CD4-positive, alpha-beta T cell (primary cell): ENCODE data around the gene CEPT1. TPM values are rescaled to one million over a fixed set of nuclear protein-coding genes. Genes with fewer than 3 reads are reported as not detected.

Experiments
- ATAC-seq: fragments of 200-7000 bp; cut with Tn5 transposase; one replicate; pipeline ENCODE4 v1.10.0; 2022; ENCODE audit warnings: mild to moderate bottlenecking; ENCODE audit not compliant: poor library complexity
- CTCF ChIA-PET: fragments of 350-600 bp; sonication (Branson Sonifier 250); formaldehyde crosslinking; loops from one replicate; lab custom pipeline; 2021; ENCODE audit warnings: antibody characterized with exemption, inconsistent platforms; lab: Charles Lee
- POLR2A ChIA-PET: fragments of 350-600 bp; sonication (Branson Sonifier 250); formaldehyde crosslinking; loops from one replicate; lab custom pipeline; 2021; ENCODE audit warnings: antibody characterized with exemption, inconsistent platforms; lab: Charles Lee
- DNase-seq, 14 experiments: peaks; one replicate each; pipeline ENCODE4 v3.0.0-alpha.2; 2013 to 2020; ENCODE audit warnings: mixed read lengths in 2 of 14
- H3K27ac ChIP-seq, 2 donors: one replicate each; pipeline versions ENCODE4 v1.5.1 to v1.7.0; 2013; ENCODE audit warnings: low read length in 2 of 2, low read depth in 1 of 2, mild to moderate bottlenecking in 1 of 2
- H3K27me3 ChIP-seq, 2 experiments: 1 replicate in 1 of 2; 2 replicates in 1 of 2; pipeline versions ENCODE4 v1.6.1 to v1.7.0; 2013; ENCODE audit warnings: low read length in 2 of 2, control low read depth in 1 of 2, mild to moderate bottlenecking in 1 of 2, moderate library complexity in 1 of 2; ENCODE audit not compliant: insufficient read depth in 2 of 2, control insufficient read depth in 1 of 2
- H3K36me3 ChIP-seq: one replicate; pipeline ENCODE4 v1.6.1; 2013; ENCODE audit warnings: low read length, control low read depth; ENCODE audit not compliant: insufficient read depth
- H3K4me1 ChIP-seq: one replicate; pipeline ENCODE4 v1.6.1; 2013; ENCODE audit warnings: low read length, control low read depth; ENCODE audit not compliant: insufficient read depth
- H3K4me3 ChIP-seq: one replicate; pipeline ENCODE4 v1.5.1; 2013; ENCODE audit warnings: mild to moderate bottlenecking, low read length, moderate library complexity
- H3K9me3 ChIP-seq, 2 experiments: 1 replicate in 1 of 2; 2 replicates in 1 of 2; pipeline versions ENCODE4 v1.6.1 to v1.7.0; 2013; ENCODE audit warnings: low read length in 2 of 2, mild to moderate bottlenecking in 2 of 2, control low read depth in 1 of 2, moderate library complexity in 1 of 2; ENCODE audit not compliant: control insufficient read depth in 1 of 2, insufficient read depth in 1 of 2
- H3K27ac Mint-ChIP-seq: one replicate; pipeline ENCODE4 v1.8.0; 2020; ENCODE audit warnings: mixed read lengths
- H3K27me3 Mint-ChIP-seq: one replicate; pipeline ENCODE4 v1.8.0; 2021; ENCODE audit warnings: mixed read lengths
- H3K36me3 Mint-ChIP-seq: one replicate; pipeline ENCODE4 v1.8.0; 2021; ENCODE audit warnings: low read depth, mixed read lengths
- H3K4me1 Mint-ChIP-seq: one replicate; pipeline ENCODE4 v1.8.0; 2021; ENCODE audit warnings: low read depth, mixed read lengths
- H3K4me3 Mint-ChIP-seq: one replicate; pipeline ENCODE4 v1.8.0; 2020; ENCODE audit warnings: mild to moderate bottlenecking, mixed read lengths
- H3K9me3 Mint-ChIP-seq: one replicate; pipeline ENCODE4 v1.8.0; 2020; ENCODE audit warnings: mixed read lengths
- intact Hi-C, 2 experiments: fragments of 100-400 bp; cut with DNase I in 1 of 2; cut with micrococcal nuclease in 1 of 2; formaldehyde crosslinking; loops; one replicate each; pipeline versions ENCODE4 v1.15.1 to v1.9.0; 2023 to 2025; cut with DNase I, micrococcal nuclease
- total RNA-seq, 174 experiments: library from RNA in 2 of 174; stranded (reverse) in 2 of 174; gene quantifications; one replicate each; pipeline ENCODE4 v1.2.3 and lab custom pipeline; 2021 to 2026
- TF ChIP-seq, protein P1 (sequence below): fragments of 200-600 bp; IDR thresholded peaks from one replicate; pipeline ENCODE4 v1.8.0; 2022; ENCODE audit warnings: antibody characterized with exemption, mild to moderate bottlenecking

Gene CEPT1
- total RNA-seq, 2 experiments from 2014 or later = 25.0 to 27.2 TPM

DNA sequence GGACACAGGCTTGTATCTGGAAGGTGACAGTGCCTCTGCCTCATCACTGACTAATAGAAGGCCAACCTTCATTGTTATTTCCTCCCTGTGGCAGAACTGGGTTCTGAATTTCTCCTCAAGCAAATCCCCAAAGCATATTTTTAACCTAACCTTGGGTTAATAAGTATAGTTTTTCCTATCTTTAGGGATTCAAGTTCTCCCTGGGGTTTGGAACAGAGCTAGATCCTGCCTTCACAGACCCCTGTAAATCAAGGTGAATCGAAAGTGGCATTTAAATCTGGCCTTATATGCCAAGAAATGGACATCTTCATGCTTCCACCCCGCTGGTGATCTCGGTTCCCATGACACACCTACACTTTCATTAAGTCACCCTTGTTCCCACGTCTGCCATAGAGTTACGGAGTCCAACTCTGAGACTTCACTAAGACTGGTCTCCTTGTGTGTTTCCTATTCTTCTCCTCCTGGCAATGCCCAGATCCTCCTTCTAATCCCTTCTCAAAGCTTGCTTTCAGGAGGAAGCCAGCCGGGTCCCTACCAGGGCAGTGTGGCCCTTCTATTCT lies 83.2 kb downstream of the CEPT1 start:
- peak overlapping the region; percentile 98 for H3K27ac Mint-ChIP-seq

DNA sequence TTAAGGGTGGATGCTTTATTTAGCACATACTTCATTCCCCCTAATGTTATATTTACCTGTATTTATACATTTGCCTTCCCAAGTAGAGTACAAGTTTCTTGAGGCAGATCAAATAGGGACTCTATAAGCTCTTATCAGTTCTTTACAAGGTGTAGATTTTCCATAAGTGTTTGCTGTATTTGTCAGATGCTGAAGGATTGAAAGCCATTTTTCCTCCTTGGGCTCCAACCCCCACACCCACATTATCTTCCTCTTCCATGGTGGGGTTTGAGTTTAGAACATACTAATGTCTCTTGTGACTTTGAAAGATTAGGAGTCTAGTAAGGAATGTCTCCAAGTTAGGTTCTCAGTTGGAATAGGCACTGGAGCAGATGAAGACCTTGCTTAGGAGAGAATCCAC lies 85.1 kb downstream of the CEPT1 start:
- TF ChIP-seq, protein P1, sequence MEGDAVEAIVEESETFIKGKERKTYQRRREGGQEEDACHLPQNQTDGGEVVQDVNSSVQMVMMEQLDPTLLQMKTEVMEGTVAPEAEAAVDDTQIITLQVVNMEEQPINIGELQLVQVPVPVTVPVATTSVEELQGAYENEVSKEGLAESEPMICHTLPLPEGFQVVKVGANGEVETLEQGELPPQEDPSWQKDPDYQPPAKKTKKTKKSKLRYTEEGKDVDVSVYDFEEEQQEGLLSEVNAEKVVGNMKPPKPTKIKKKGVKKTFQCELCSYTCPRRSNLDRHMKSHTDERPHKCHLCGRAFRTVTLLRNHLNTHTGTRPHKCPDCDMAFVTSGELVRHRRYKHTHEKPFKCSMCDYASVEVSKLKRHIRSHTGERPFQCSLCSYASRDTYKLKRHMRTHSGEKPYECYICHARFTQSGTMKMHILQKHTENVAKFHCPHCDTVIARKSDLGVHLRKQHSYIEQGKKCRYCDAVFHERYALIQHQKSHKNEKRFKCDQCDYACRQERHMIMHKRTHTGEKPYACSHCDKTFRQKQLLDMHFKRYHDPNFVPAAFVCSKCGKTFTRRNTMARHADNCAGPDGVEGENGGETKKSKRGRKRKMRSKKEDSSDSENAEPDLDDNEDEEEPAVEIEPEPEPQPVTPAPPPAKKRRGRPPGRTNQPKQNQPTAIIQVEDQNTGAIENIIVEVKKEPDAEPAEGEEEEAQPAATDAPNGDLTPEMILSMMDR = no peak
- intact Hi-C loops = loop anchor here (1.0 to 10.0 kb wide), 4 partner anchors 9 to 440 kb away; partner anchors contain the start of gene CD53 (in 1 of the 2)
- H3K36me3 ChIP-seq = no peaks in the 10 kb centered on the region
- peaks cover 0 to 6% of the 10 kb centered on the region in 2 experiments for H3K9me3 ChIP-seq
- peak overlapping the region; percentile 29 for H3K4me3 ChIP-seq
- peaks cover 93% of the 10 kb centered on the region for H3K4me1 Mint-ChIP-seq
- H3K4me1 ChIP-seq = peaks cover 89% of the 10 kb centered on the region
- no peak for ATAC-seq
- CTCF ChIA-PET = interaction anchor here (1.2 kb wide), 1 partner anchor 9 kb away, joined by 4 read pairs; no protein-coding TSS in a partner anchor
- H3K4me3 Mint-ChIP-seq = peak overlapping the region; percentile 80
- H3K27ac ChIP-seq = peak overlapping the region; percentile 26 to 62
- POLR2A ChIA-PET = interaction anchor here (0.7 to 22.0 kb wide), 9 partner anchors 9 to 181 kb away, joined by 3 to 756 read pairs (median 10); partner anchors contain the start of gene DENND2D
- peaks cover 4% of the 10 kb centered on the region for H3K36me3 Mint-ChIP-seq
- DNase-seq = no peak
- no peaks in the 10 kb centered on the region for H3K9me3 Mint-ChIP-seq
- H3K27me3 Mint-ChIP-seq = no peaks in the 10 kb centered on the region
- no peaks in the 10 kb centered on the region for H3K27me3 ChIP-seq
- H3K27ac Mint-ChIP-seq = peak overlapping the region; percentile 92

More for the DNA sequence above, 83.2 kb downstream of the CEPT1 start:
- Histone ChIP-seq H3K27me3 (no peaks in the 10 kb centered on the region), H3K9me3 (no peaks in the 10 kb centered on the region), H3K36me3 (no peaks in the 10 kb centered on the region), H3K4me1 (peaks cover 91% of the 10 kb centered on the region), H3K4me3 (no peak overlapping the region), H3K27ac (peak overlapping the region; percentile 70 to 88)
- CTCF ChIA-PET = interaction anchor here (0.7 to 10.9 kb wide), 19 partner anchors 9 to 546 kb away, joined by 3 to 135 read pairs (median 4); partner anchors contain the start of genes ATP5PB, DENND2D and WDR77
- peaks cover 2% of the 10 kb centered on the region for H3K9me3 Mint-ChIP-seq
- H3K4me1 Mint-ChIP-seq = peaks cover 97% of the 10 kb centered on the region
- H3K4me3 Mint-ChIP-seq = peak overlapping the region; percentile 85
- intact Hi-C loops = loop anchor here (1.0 to 10.0 kb wide), 11 partner anchors 20 to 544 kb away; partner anchors contain the start of gene CD53 (in 1 of the 2)
- peaks cover 3% of the 10 kb centered on the region for H3K36me3 Mint-ChIP-seq
- TF ChIP-seq, protein P1 = peak; percentile 42
- no peaks in the 10 kb centered on the region for H3K27me3 Mint-ChIP-seq
- ATAC-seq = no peak
- POLR2A ChIA-PET = interaction anchor here (0.8 to 22.0 kb wide), 10 partner anchors 8 to 183 kb away, joined by 3 to 756 read pairs (median 5); partner anchors contain the start of gene DENND2D
- DNase-seq = peak in 1 of 14 experiments; percentile 6

DNA sequence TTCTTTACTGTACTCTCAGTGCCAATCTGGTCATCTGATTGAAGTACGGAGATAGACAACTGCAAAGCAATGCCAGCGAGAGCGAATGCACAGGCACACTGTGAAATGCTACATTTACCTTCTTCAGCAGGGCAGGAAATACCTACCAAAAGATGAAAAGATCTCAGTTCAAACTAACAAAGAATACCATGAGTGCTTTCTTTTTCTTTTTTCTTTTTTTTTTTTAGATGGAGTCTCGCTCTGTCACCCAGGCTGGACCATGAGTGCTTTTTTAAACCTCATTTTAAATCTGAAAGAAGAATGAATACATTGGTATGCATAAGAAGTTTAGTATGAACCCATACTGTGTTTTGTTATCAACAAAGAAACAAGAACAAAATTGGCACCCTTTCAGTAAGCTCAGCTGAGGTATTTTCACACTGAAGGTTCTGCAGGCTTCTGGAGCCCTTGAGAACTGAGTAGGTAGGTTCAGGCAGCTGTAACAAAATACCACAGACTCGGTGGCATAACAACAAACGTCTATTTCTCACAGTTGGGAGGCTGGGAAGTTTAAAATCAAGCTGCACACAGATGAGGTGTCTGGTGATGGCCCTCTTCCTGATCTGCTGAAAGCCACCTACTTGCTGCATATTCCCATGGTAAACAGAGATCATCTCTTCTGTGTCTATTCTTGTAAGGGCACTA lies 85.8 kb downstream of the CEPT1 start:
- DNase-seq = peak in 6 of 14 experiments; percentile 33 to 69 (median 66)
- peak; percentile 59 for ATAC-seq
- Mint-ChIP-seq H3K27ac (peak overlapping the region; percentile 92), H3K4me1 (peaks cover 90% of the 10 kb centered on the region), H3K27me3 (no peaks in the 10 kb centered on the region), H3K4me3 (peak overlapping the region; percentile 80), H3K36me3 (peaks cover 7% of the 10 kb centered on the region), H3K9me3 (no peaks in the 10 kb centered on the region)
- Histone ChIP-seq H3K27me3 (no peaks in the 10 kb centered on the region), H3K4me3 (peak overlapping the region; percentile 29), H3K27ac (peak overlapping the region; percentile 62 to 73), H3K4me1 (peaks cover 89% of the 10 kb centered on the region), H3K36me3 (no peaks in the 10 kb centered on the region), H3K9me3 (peaks cover 0 to 6% of the 10 kb centered on the region in 2 experiments)
- POLR2A ChIA-PET = interaction anchor here (0.6 to 22.0 kb wide), 18 partner anchors 10 to 438 kb away, joined by 3 to 756 read pairs (median 4); partner anchors contain the start of genes DENND2D and LRIF1
- intact Hi-C loops = loop anchor here (1.0 to 10.0 kb wide), 4 partner anchors 10 to 439 kb away; partner anchors contain the start of gene CD53 (in 1 of the 2)
- TF ChIP-seq, protein P1 = no peak
- CTCF ChIA-PET = interaction anchor here (0.8 to 1.5 kb wide), 3 partner anchors 10 to 174 kb away, joined by 3 to 4 read pairs (median 3); no protein-coding TSS in a partner anchor
